ENCODE data around the gene CDKN2A.
"Not testable (repeated sequence)": the region's sequence is repeated elsewhere in the genome, so short reads cannot be mapped to it uniquely, and the experiment has no call there.

The CDKN2A gene

GRCh38 chr9:21982861-21983560, 11.2 kb downstream of the CDKN2A start:
- DNase-seq (ENCODE audit: low read depth in 1 of 2, low spot score in 1 of 2) = no peak

- DNase-seq (ENCODE audit: low read depth in 1 of 2, low spot score in 1 of 2) = no peak
Observed at GRCh38 chr9:21982391-21982790, 11.8 kb downstream of the CDKN2A start.

GRCh38 chr9:21976334-21976875, 17.8 kb downstream of the CDKN2A start:
- no peak for DNase-seq (ENCODE audit: low read depth in 1 of 2, low spot score in 1 of 2)

- DNase-seq (ENCODE audit: low read depth in 1 of 2, low spot score in 1 of 2) = no peak
Observed at GRCh38 chr9:21974722-21975409, 19.3 kb downstream of the CDKN2A start.

DNA sequence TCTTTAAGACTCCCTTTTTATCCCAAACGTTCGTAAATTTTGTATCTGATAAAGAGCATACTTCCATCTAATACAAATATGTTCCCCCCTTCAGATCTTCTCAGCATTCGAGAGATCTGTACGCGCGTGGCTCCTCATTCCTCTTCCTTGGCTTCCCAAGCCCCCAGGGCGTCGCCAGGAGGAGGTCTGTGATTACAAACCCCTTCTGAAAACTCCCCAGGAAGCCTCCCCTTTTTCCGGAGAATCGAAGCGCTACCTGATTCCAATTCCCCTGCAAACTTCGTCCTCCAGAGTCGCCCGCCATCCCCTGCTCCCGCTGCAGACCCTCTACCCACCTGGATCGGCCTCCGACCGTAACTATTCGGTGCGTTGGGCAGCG, 19.9 kb downstream of the CDKN2A start:
- DNase-seq (ENCODE audit: low read depth in 1 of 2, low spot score in 1 of 2) = no peak

GRCh38 chr9:21972361-21972760, 21.8 kb downstream of the CDKN2A start:
- no peak for DNase-seq (ENCODE audit: low read depth in 1 of 2, low spot score in 1 of 2)

DNA sequence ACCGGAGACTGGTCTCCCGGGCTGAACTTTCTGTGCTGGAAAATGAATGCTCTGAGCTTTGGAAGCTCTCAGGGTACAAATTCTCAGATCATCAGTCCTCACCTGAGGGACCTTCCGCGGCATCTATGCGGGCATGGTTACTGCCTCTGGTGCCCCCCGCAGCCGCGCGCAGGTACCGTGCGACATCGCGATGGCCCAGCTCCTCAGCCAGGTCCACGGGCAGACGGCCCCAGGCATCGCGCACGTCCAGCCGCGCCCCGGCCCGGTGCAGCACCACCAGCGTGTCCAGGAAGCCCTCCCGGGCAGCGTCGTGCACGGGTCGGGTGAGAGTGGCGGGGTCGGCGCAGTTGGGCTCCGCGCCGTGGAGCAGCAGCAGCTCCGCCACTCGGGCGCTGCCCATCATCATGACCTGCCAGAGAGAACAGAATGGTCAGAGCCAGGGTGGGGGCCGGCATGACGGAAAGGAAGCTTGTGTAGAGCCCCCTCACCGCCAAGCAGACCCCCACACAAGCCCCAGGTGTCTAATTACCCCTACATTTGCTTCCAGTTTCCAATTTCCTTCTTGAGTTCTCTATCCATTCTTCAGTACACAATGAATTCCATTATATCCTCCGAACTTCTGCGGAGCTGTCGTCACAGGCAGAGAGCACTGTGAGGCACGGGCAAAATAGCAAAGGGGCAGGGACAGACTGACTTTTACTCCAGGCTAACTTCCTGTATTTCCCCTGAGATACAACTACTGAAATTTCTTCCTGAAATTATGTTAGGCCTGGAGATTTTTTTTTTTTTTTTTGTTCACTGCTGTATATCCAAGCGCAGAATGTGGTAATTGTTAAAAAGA, 23.2 kb downstream of the CDKN2A start:
- DNase-seq (ENCODE audit: low read depth in 1 of 2, low spot score in 1 of 2) = no peak

- no peak for DNase-seq (ENCODE audit: low read depth in 1 of 2, low spot score in 1 of 2)
Observed at GRCh38 chr9:21969951-21970799, 24.0 kb downstream of the CDKN2A start.

DNA sequence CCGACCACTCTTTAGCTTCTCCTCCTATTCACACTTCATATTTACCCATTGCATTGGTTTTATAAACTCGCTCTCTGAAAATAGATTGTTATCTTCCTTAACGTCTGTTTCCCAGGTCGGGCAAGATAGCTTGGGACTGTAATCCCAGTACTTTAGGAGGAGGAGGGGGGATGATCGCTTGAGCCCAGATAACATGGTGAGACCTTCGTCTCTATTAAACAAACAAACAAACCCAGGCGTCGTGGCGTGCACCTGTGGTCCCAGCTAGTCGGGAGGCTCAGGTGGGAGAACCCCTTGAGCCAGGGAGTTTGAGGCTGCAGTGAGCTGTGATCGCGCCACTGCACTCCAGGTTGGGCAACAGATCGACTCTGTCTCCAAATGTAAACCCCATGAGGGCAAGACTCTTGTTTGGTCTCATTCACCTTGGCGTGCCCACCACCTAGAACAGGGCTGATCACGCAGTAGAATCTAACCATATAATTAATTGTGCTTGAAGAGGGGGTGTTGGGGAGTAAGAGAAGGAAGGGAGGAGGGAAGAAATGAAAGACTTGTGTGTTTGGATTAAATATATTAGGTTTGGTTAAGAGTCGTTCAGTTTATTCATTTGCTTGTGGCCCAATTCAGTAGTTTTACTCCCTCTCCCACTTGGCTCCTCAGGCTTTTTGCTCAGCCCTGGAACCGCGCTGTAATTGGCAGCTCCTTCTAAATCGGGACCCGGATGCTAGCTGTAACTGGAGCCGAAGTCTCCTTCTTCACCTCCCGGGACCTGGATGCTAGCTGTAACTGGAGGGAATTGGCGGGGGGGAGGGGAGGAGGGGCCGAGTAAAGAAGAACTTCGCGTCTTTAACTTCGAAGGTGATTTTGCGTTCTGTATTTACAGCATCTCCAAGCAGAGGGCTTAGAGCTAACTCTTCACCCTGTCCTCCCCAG, 24.9 kb downstream of the CDKN2A start:
- no peak for DNase-seq (ENCODE audit: low read depth in 1 of 2, low spot score in 1 of 2)

- no peak for DNase-seq (ENCODE audit: low read depth in 1 of 2, low spot score in 1 of 2)
Observed at GRCh38 chr9:21968331-21969010, 25.7 kb downstream of the CDKN2A start.

- DNase-seq (ENCODE audit: low read depth in 1 of 2, low spot score in 1 of 2) = no peak
Observed at GRCh38 chr9:21967702-21968101, 26.5 kb downstream of the CDKN2A start.

DNA sequence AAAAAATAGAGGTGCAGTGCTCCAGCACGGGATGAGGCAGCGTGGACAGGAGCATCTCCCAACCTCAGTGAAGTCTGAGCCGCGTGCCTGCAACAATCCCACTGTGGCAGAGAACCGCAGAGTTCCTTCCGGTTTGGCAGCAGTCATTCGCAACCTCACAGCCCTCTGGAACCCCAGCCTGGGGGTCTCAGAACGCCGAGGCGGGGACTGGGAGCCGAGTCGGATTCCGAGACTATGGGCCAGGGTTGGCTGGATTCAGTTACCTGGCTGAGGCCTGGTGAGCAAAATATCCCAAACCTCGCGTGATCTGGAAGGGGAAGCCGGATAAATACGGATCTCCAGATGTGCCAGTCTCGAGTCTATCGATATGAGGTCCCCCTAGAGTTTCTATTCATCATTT, 27.0 kb downstream of the CDKN2A start:
- no peak for DNase-seq (ENCODE audit: low read depth in 1 of 2, low spot score in 1 of 2)

GRCh38 chr9:21966140-21966851, 27.9 kb downstream of the CDKN2A start:
- DNase-seq (ENCODE audit: low read depth in 1 of 2, low spot score in 1 of 2) = no peak

GRCh38 chr9:21965401-21965951, 28.7 kb downstream of the CDKN2A start:
- DNase-seq (ENCODE audit: low read depth in 1 of 2, low spot score in 1 of 2) = no peak

- peak in 1 of 2 donors; percentile 21 for DNase-seq (ENCODE audit: low read depth in 1 of 2, low spot score in 1 of 2)
Observed at GRCh38 chr9:21964925-21965385, 29.2 kb downstream of the CDKN2A start.

DNA sequence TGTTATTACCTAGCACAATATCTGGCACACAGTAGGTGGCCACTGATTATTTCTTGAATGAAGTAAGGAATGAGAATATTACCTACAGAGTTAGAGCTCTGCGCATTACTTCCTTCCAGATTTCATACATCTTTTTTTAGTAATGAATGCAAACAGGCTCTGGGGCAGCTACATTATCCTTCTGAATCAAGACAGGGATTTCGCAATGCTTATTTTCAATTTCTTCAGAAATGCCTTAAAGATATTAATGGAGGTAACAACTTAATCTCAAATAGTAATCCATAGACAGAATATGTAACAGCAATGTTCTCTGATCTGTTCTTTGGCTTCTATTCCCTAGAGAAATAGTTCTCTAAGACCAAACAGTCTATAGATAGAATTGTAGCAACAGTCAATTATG, 32.6 kb downstream of the CDKN2A start:
- no peak for DNase-seq (ENCODE audit: low read depth in 1 of 2, low spot score in 1 of 2)

- DNase-seq (ENCODE audit: low read depth in 1 of 2, low spot score in 1 of 2) = not testable (repeated sequence)
Observed at GRCh38 chr9:21959268-21959667, 34.9 kb downstream of the CDKN2A start.

DNA sequence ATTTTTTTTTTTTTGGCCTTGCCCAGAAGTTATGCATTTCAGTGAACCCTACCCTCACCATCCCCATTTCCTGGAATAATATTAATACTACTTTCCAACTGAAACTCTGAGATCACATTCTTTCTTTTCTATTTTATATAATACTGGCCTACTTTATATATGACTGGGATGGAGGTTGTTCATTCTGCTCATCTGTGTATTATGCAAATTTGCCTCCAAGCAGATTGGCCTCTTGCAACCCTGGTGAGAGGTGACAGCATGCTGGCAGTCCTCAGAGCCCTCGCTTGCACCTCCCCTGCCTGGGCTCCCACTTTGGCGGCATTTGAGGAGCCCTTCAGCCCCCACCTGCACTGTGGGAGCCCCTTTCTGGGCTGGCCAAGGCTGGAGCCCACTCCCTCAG, 35.4 kb downstream of the CDKN2A start:
- DNase-seq (ENCODE audit: low read depth in 1 of 2, low spot score in 1 of 2) = no peak

Data from stimulated activated CD4-positive, alpha-beta T cell treated with anti-CD3 and anti-CD28 coated beads, Interleukin-15, amount 100 ng/mL, for 1 hour (primary cell).